ENCODE measurements around the gene ANKRD12.

GRCh38 chr18:9209279-9209678 lies 72.7 kb downstream of the ANKRD12 start:
- no peak for TF ChIP-seq CTCF (conservative IDR thresholded peaks at IDR 0.05; ENCODE audit: low read depth, low read length)
- TF ChIP-seq EZH2 (IDR thresholded peaks at IDR 0.05; ENCODE audit: low read length, unreplicated experiment): no peak
